ENCODE data around the gene ALOX5.

GRCh38 chr10:45463244-45464116 is 89.5 kb downstream of the ALOX5 start:
- TF ChIP-seq CEBPB (IDR thresholded peaks at IDR 0.05; ENCODE audit: low read depth) (no peak), CTCF (IDR thresholded peaks at IDR 0.05 in 2 of 3, conservative IDR thresholded peaks at IDR 0.05 in 1 of 3; ENCODE audit: borderline replicate concordance in 1 of 3, insufficient read depth in 1 of 3, low read depth in 2 of 3, low read length in 2 of 3) (no peak), POLR2AphosphoS5 (IDR thresholded peaks at IDR 0.05; ENCODE audit: low read depth, low read length) (no peak), JUND (IDR thresholded peaks at IDR 0.05) (no peak), EZH2 (IDR thresholded peaks at IDR 0.05) (no peak), SIN3A (IDR thresholded peaks at IDR 0.05; ENCODE audit: low read depth) (no peak), POLR2A (IDR thresholded peaks at IDR 0.05; ENCODE audit: borderline replicate concordance, extremely low read depth, insufficient read depth, insufficient read length) (no peak), RAD21 (IDR thresholded peaks at IDR 0.05; ENCODE audit: low read depth) (no peak), ZFX (IDR thresholded peaks at IDR 0.05) (no peak)

Data from HCT116 (cell line).